Activated B cell treated with CpG ODN at 0.5 μM for 24 hours (primary cell): ENCODE measurements around the gene ZSCAN29. TPM values are rescaled to one million over a fixed set of nuclear protein-coding genes. Genes with fewer than 3 reads are reported as not detected.

ENCODE experiments used
- ATAC-seq: fragments of 200-7000 bp; cut with Tn5 transposase; one replicate; pipeline ENCODE4 v1.10.0; 2021; ENCODE audit warnings: low read depth, mild to moderate bottlenecking, moderate library complexity
- CTCF ChIA-PET: fragments of 350-600 bp; sonication (Branson Sonifier 250); formaldehyde crosslinking; loops from one replicate; lab custom pipeline; 2021; ENCODE audit warnings: antibody characterized with exemption; lab: Charles Lee
- POLR2A ChIA-PET: fragments of 350-600 bp; sonication (Branson Sonifier 250); formaldehyde crosslinking; loops from one replicate; lab custom pipeline; 2021; ENCODE audit warnings: antibody characterized with exemption; lab: Charles Lee
- DNase-seq: peaks from one replicate; pipeline ENCODE4 v3.0.0; 2022
- H3K27ac Mint-ChIP-seq: one replicate; pipeline ENCODE4 v1.8.0; 2020; ENCODE audit warnings: mixed read lengths
- H3K27me3 Mint-ChIP-seq: one replicate; pipeline ENCODE4 v1.8.0; 2021; ENCODE audit warnings: mixed read lengths
- H3K36me3 Mint-ChIP-seq: one replicate; pipeline ENCODE4 v1.8.0; 2021; ENCODE audit warnings: low read depth, mixed read lengths
- H3K4me1 Mint-ChIP-seq: one replicate; pipeline ENCODE4 v1.8.0; 2021; ENCODE audit warnings: mixed read lengths
- H3K4me3 Mint-ChIP-seq: one replicate; pipeline ENCODE4 v1.8.0; 2020; ENCODE audit warnings: mild to moderate bottlenecking, mixed read lengths
- H3K9me3 Mint-ChIP-seq: one replicate; pipeline ENCODE4 v1.8.0; 2020; ENCODE audit warnings: mixed read lengths
- CTCF ChIP-seq: fragments of 200-600 bp; IDR thresholded peaks from one replicate; pipeline ENCODE4 v1.8.0; 2022; ENCODE audit warnings: antibody characterized with exemption, mild to moderate bottlenecking
- intact Hi-C: fragments of 100-400 bp; cut with micrococcal nuclease; formaldehyde crosslinking; loops from one replicate; pipeline ENCODE4 v1.15.1; 2024
- total RNA-seq: library from RNA; stranded (reverse); gene quantifications from 2 replicates; pipeline ENCODE4 v1.2.3, GENCODE V29; 2022

Gene ZSCAN29
- total RNA-seq, 1 donor from 2014 or later, result 50.6 TPM

DNA sequence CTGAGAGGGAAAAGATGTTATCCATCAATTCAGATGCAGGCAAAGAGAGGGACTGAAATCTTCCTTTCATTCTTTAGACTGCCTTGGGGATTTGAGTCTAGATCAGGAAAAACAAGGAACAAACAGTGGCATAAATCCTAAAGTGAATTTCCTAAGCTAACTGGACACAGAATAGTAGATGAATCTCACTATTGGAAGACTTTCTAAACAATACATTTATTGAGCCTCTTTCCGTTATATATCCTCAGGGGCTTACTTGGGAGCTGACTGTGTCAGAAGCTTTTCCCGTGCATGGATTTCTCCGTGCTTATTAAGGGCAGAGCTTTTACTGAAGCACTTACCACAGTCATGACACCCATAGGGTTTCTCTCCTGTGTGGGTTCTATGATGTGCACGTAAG, 10.0 kb downstream of the ZSCAN29 start:
- H3K4me1 Mint-ChIP-seq, result peaks cover 8% of the 10 kb centered on the region
- no peak overlapping the region for H3K27ac Mint-ChIP-seq
- no peak overlapping the region for H3K4me3 Mint-ChIP-seq
- intact Hi-C loops, result no loop called here
- DNase-seq (no peak), ATAC-seq (no peak)
- TF ChIP-seq CTCF, result no peak
- H3K36me3 Mint-ChIP-seq, result peaks cover 74% of the 10 kb centered on the region
- peaks cover 35% of the 10 kb centered on the region for H3K9me3 Mint-ChIP-seq
- ChIA-PET POLR2A (interaction anchor here (2.0 kb wide), 1 partner anchor 10 kb away, joined by 12 read pairs; the partner anchor contains the start of genes TUBGCP4 and ZSCAN29), CTCF (no interaction called here)
- no peaks in the 10 kb centered on the region for H3K27me3 Mint-ChIP-seq

DNA sequence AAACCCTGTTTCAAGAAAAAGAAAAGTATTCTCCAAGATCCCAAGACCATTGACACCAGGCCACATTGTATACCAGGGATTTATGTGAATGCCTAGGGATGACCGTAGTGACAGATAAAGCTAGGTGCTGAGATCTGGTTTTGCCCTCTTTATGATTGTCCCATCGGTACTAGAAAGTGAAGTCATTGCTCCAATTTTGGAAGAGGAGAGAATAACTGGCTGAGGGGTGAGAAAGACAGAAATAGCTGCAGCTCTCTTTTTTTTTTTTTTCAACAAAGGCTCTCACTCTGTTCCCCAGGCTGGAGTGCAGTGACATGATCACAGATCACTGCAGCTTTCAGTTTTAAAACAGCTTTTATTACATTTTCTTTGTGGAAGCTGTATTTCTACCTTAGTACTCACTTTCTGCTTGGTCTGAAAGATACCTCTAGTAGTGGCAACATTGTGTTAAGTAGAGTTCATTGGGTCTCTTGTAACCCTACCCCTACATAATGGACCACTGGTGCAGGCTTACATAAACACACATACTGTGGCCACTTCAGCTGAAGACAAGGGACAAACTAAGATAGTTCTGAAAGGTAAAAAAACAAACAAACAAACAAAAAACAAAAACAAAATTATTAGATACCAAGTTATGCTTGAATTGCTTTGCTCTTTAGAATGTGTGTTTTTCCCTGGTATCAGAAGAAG, 18.0 kb downstream of the ZSCAN29 start:
- POLR2A ChIA-PET, result interaction anchor here (0.6 kb wide), 1 partner anchor 642 kb away, joined by 3 read pairs; no protein-coding TSS in a partner anchor
- no peak for TF ChIP-seq CTCF
- Mint-ChIP-seq H3K36me3 (peaks cover 38% of the 10 kb centered on the region), H3K4me3 (no peak overlapping the region), H3K4me1 (peaks cover 3% of the 10 kb centered on the region), H3K27me3 (no peaks in the 10 kb centered on the region), H3K27ac (no peak overlapping the region), H3K9me3 (no peaks in the 10 kb centered on the region)
- intact Hi-C loops, result no loop called here
- DNase-seq, result no peak
- CTCF ChIA-PET, result no interaction called here
- ATAC-seq, result no peak

GRCh38 chr15:43347114-43347513, 23.7 kb downstream of the ZSCAN29 start:
- Mint-ChIP-seq H3K4me3 (no peak overlapping the region), H3K27ac (no peak overlapping the region), H3K4me1 (no peaks in the 10 kb centered on the region), H3K27me3 (no peaks in the 10 kb centered on the region), H3K9me3 (no peaks in the 10 kb centered on the region), H3K36me3 (peaks cover 35% of the 10 kb centered on the region)
- ChIA-PET POLR2A (no interaction called here), CTCF (no interaction called here)
- intact Hi-C loops, result no loop called here
- DNase-seq (no peak), ATAC-seq (no peak)
- TF ChIP-seq CTCF, result no peak

DNA sequence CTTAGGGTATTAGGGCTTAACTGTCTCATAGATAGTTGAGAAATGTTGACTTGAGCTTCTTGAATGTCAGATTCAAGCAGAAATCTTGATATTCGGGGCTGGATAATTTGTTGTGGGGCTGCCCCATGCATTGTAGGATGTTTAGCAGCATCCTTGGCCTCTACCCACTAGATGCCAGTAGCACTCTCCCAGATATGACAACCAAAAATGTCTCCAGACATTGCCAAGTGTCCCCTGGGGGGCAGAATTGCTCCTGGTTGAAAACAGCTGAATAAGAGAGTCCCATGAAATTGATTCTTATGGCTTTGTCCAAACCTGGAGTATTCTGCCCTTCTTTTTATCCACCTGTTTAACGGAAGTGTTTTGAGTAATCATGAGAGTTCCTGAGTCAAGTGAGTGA, 24.5 kb downstream of the ZSCAN29 start:
- ChIA-PET POLR2A (no interaction called here), CTCF (no interaction called here)
- no peak for DNase-seq
- Mint-ChIP-seq H3K9me3 (no peaks in the 10 kb centered on the region), H3K4me3 (no peak overlapping the region), H3K36me3 (peaks cover 31% of the 10 kb centered on the region), H3K4me1 (no peaks in the 10 kb centered on the region), H3K27me3 (no peaks in the 10 kb centered on the region), H3K27ac (no peak overlapping the region)
- TF ChIP-seq CTCF, result no peak
- intact Hi-C loops, result no loop called here
- no peak for ATAC-seq

DNA sequence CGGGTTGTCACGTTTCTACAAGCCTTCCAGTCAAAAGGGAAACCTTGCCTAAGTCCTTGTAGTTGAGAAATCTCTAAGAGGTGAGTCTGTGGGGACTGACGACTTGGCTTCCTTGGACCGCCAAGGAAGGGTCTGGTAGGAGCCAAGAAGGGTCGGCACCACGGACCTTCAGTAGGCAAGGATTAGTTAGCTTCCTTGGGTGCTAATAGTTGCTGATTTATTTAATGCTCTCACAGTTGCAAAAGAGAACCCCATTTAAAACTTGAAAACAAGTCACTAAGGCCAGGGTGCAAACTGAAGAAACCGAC, 40.1 kb downstream of the ZSCAN29 start:
- TF ChIP-seq CTCF, result no peak
- no peaks in the 10 kb centered on the region for H3K9me3 Mint-ChIP-seq
- H3K4me3 Mint-ChIP-seq, result peak overlapping the region; percentile 97
- peaks cover 29% of the 10 kb centered on the region for H3K36me3 Mint-ChIP-seq
- DNase-seq, result no peak
- ChIA-PET POLR2A (interaction anchor here (0.6 to 1.8 kb wide), 2 partner anchors 61 to 1057 kb away, joined by 4 to 6 read pairs; partner anchors contain the start of gene TMEM87A), CTCF (no interaction called here)
- H3K27me3 Mint-ChIP-seq, result no peaks in the 10 kb centered on the region
- intact Hi-C loops, result loop anchor here (1.0 to 5.0 kb wide), 6 partner anchors 40 to 1058 kb away; partner anchors contain the start of genes CCNDBP1, GANC, TMEM87A and TP53BP1
- H3K27ac Mint-ChIP-seq, result peak overlapping the region; percentile 99
- ATAC-seq, result peak; percentile 23
- peaks cover 32% of the 10 kb centered on the region for H3K4me1 Mint-ChIP-seq
